HFFc6 (cell line): ENCODE measurements around the gene RHOBTB1. TPM values are rescaled to one million over a fixed set of nuclear protein-coding genes. Genes with fewer than 3 reads are reported as not detected.

Experiments
- DNase-seq: peaks from one replicate; pipeline ENCODE4 v3.0.0-alpha.2; 2018
- H3K27ac Mint-ChIP-seq: 2 replicates; pipeline ENCODE4 v1.8.0; 2020; ENCODE audit warnings: mild to moderate bottlenecking, mixed read lengths
- H3K27me3 Mint-ChIP-seq: 2 replicates; pipeline ENCODE4 v1.8.0; 2021; ENCODE audit warnings: mild to moderate bottlenecking, moderate library complexity, mixed read lengths; ENCODE audit not compliant: insufficient read depth
- H3K36me3 Mint-ChIP-seq: 2 replicates; pipeline ENCODE4 v1.8.0; 2021; ENCODE audit warnings: low read depth, mixed read lengths
- H3K4me1 Mint-ChIP-seq: 2 replicates; pipeline ENCODE4 v1.8.0; 2020; ENCODE audit warnings: low read depth, mixed read lengths
- H3K4me3 Mint-ChIP-seq: 2 replicates; pipeline ENCODE4 v1.8.0; 2020; ENCODE audit warnings: mild to moderate bottlenecking, moderate library complexity, mixed read lengths
- H3K9me3 Mint-ChIP-seq: 2 replicates; pipeline ENCODE4 v1.8.0; 2020; ENCODE audit warnings: mild to moderate bottlenecking, mixed read lengths
- total RNA-seq, 6 experiments: library from RNA; stranded (reverse); fragmentation: NEBNext Ultra II Directional; extraction: Animal tissue kit (Norgen Biotek cat#: 25700); gene quantifications; 2 replicates in 1 of 6; 3 replicates in 5 of 6; pipeline ENCODE4 v1.2.3, GENCODE V29; 2021
- TF ChIP-seq, protein P1 (sequence below): fragments of 200-600 bp; sonication (generic); IDR thresholded peaks from 2 replicates; pipeline ENCODE4 v1.5.0; 2021; ENCODE audit warnings: antibody characterized with exemption, mild to moderate bottlenecking

Gene RHOBTB1
- total RNA-seq, 6 experiments from 2014 or later: 9.0 to 11.7 (median 9.3) TPM

DNA sequence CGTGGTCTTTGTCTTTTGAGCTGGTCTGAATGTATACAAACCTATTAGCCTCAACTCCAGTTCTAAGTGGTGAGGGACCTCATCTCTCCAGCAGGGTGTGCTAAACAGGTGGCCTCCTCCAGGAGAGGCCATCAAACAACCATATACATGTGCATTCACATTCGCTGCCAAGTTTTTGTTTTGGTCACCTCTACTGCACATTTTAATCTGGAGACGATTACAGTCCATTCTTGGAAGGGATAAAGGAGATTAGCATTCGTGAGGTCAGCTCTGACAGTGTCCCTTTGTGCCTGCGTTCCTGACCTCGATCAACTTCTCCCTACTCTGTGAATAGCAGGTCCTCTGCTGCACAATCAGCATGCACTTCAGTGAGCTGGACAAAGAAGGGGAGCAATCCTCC, 60.8 kb downstream of the RHOBTB1 start:
- Mint-ChIP-seq H3K4me1 (no peaks in the 10 kb centered on the region), H3K36me3 (peaks cover 23% of the 10 kb centered on the region), H3K27ac (no peak overlapping the region), H3K4me3 (no peak overlapping the region), H3K27me3 (peaks cover 2% of the 10 kb centered on the region; the same call in 1 of the 2 replicates), H3K9me3 (no peaks in the 10 kb centered on the region)
- DNase-seq: peak; percentile 30
- TF ChIP-seq, protein P1, sequence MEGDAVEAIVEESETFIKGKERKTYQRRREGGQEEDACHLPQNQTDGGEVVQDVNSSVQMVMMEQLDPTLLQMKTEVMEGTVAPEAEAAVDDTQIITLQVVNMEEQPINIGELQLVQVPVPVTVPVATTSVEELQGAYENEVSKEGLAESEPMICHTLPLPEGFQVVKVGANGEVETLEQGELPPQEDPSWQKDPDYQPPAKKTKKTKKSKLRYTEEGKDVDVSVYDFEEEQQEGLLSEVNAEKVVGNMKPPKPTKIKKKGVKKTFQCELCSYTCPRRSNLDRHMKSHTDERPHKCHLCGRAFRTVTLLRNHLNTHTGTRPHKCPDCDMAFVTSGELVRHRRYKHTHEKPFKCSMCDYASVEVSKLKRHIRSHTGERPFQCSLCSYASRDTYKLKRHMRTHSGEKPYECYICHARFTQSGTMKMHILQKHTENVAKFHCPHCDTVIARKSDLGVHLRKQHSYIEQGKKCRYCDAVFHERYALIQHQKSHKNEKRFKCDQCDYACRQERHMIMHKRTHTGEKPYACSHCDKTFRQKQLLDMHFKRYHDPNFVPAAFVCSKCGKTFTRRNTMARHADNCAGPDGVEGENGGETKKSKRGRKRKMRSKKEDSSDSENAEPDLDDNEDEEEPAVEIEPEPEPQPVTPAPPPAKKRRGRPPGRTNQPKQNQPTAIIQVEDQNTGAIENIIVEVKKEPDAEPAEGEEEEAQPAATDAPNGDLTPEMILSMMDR: peak; percentile 76

DNA sequence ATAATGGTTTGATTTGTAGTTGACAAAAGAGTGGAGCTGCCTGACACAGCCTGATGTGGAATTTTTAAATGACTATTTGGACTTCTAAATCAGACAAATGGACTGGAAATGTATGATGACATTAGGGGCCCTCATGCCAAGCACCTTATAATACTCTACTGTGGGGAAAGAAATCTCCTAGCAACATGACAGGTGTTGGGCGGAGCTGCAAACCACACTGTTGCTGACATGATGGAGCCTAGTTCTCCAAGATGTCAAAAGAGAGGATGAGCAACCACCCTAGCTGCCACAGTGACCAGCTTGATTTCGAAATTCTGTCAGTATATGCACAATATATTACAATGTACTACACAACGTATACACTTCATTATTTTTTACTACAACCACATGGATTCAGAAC, 65.8 kb downstream of the RHOBTB1 start:
- H3K4me3 Mint-ChIP-seq: no peak overlapping the region
- no peaks in the 10 kb centered on the region for H3K9me3 Mint-ChIP-seq
- H3K36me3 Mint-ChIP-seq: no peaks in the 10 kb centered on the region
- no peaks in the 10 kb centered on the region for H3K4me1 Mint-ChIP-seq
- no peak overlapping the region for H3K27ac Mint-ChIP-seq
- no peak for DNase-seq
- no peaks in the 10 kb centered on the region for H3K27me3 Mint-ChIP-seq
- TF ChIP-seq, protein P1: no peak

GRCh38 chr10:60877777-60878120, 66.2 kb downstream of the RHOBTB1 start:
- H3K4me3 Mint-ChIP-seq: no peak overlapping the region
- no peaks in the 10 kb centered on the region for H3K36me3 Mint-ChIP-seq
- no peaks in the 10 kb centered on the region for H3K4me1 Mint-ChIP-seq
- H3K27ac Mint-ChIP-seq: no peak overlapping the region
- no peaks in the 10 kb centered on the region for H3K27me3 Mint-ChIP-seq
- DNase-seq: no peak
- no peaks in the 10 kb centered on the region for H3K9me3 Mint-ChIP-seq
- TF ChIP-seq, protein P1: no peak

- no peak for DNase-seq
- H3K9me3 Mint-ChIP-seq: no peaks in the 10 kb centered on the region
- no peaks in the 10 kb centered on the region for H3K27me3 Mint-ChIP-seq
- no peak overlapping the region for H3K4me3 Mint-ChIP-seq
- TF ChIP-seq, protein P1: no peak
- H3K27ac Mint-ChIP-seq: no peak overlapping the region
- H3K36me3 Mint-ChIP-seq: no peaks in the 10 kb centered on the region
- H3K4me1 Mint-ChIP-seq: no peaks in the 10 kb centered on the region
These were observed 66.8 kb downstream of the RHOBTB1 start for GRCh38 chr10:60877061-60877776.

GRCh38 chr10:60873758-60874157, 70.2 kb downstream of the RHOBTB1 start:
- Mint-ChIP-seq H3K27me3 (no peaks in the 10 kb centered on the region), H3K4me1 (no peaks in the 10 kb centered on the region), H3K9me3 (no peaks in the 10 kb centered on the region), H3K4me3 (no peak overlapping the region), H3K36me3 (no peaks in the 10 kb centered on the region; the same call in 1 of the 2 replicates), H3K27ac (no peak overlapping the region)
- no peak for DNase-seq
- TF ChIP-seq, protein P1: no peak
